Activated B cell treated with CpG ODN at 0.5 μM for 24 hours (primary cell): ENCODE measurements around the gene AKAP4. TPM values are rescaled to one million over a fixed set of nuclear protein-coding genes. Genes with fewer than 3 reads are reported as not detected.

ENCODE experiments used
- ATAC-seq: fragments of 200-7000 bp; cut with Tn5 transposase; one replicate; pipeline ENCODE4 v1.10.0; 2021; ENCODE audit warnings: low read depth, mild to moderate bottlenecking, moderate library complexity
- CTCF ChIA-PET: fragments of 350-600 bp; sonication (Branson Sonifier 250); formaldehyde crosslinking; loops from one replicate; lab custom pipeline; 2021; ENCODE audit warnings: antibody characterized with exemption; lab: Charles Lee
- POLR2A ChIA-PET: fragments of 350-600 bp; sonication (Branson Sonifier 250); formaldehyde crosslinking; loops from one replicate; lab custom pipeline; 2021; ENCODE audit warnings: antibody characterized with exemption; lab: Charles Lee
- DNase-seq: peaks from one replicate; pipeline ENCODE4 v3.0.0; 2022
- H3K27ac Mint-ChIP-seq: one replicate; pipeline ENCODE4 v1.8.0; 2020; ENCODE audit warnings: mixed read lengths
- H3K27me3 Mint-ChIP-seq: one replicate; pipeline ENCODE4 v1.8.0; 2021; ENCODE audit warnings: mixed read lengths
- H3K36me3 Mint-ChIP-seq: one replicate; pipeline ENCODE4 v1.8.0; 2021; ENCODE audit warnings: low read depth, mixed read lengths
- H3K4me1 Mint-ChIP-seq: one replicate; pipeline ENCODE4 v1.8.0; 2021; ENCODE audit warnings: mixed read lengths
- H3K4me3 Mint-ChIP-seq: one replicate; pipeline ENCODE4 v1.8.0; 2020; ENCODE audit warnings: mild to moderate bottlenecking, mixed read lengths
- H3K9me3 Mint-ChIP-seq: one replicate; pipeline ENCODE4 v1.8.0; 2020; ENCODE audit warnings: mixed read lengths
- CTCF ChIP-seq: fragments of 200-600 bp; IDR thresholded peaks from one replicate; pipeline ENCODE4 v1.8.0; 2022; ENCODE audit warnings: antibody characterized with exemption, mild to moderate bottlenecking
- intact Hi-C: fragments of 100-400 bp; cut with micrococcal nuclease; formaldehyde crosslinking; loops from one replicate; pipeline ENCODE4 v1.15.1; 2024
- total RNA-seq: library from RNA; stranded (reverse); gene quantifications from 2 replicates; pipeline ENCODE4 v1.2.3, GENCODE V29; 2022

The AKAP4 gene
- total RNA-seq, result not detected in 2 replicates

GRCh38 chrX:50200907-50201306, at the start of gene AKAP4:
Gene AKAP4, minus strand, starts transcription at chrX:50201007. Its CDS starts 118 bp downstream, at chrX:50200889.
- Mint-ChIP-seq H3K27me3 (no peaks in the 10 kb centered on the region), H3K4me3 (no peak within 1 kb of the TSS), H3K36me3 (no peaks in the 10 kb centered on the region), H3K4me1 (peaks cover 7% of the 10 kb centered on the region), H3K27ac (no peak within 1 kb of the TSS), H3K9me3 (peaks cover 2% of the 10 kb centered on the region)
- DNase-seq, result no peak
- intact Hi-C loops, result no loop called here
- POLR2A ChIA-PET, result no interaction called here
- CTCF ChIA-PET, result no interaction called here
- no peak for TF ChIP-seq CTCF
- ATAC-seq, result no peak

- Mint-ChIP-seq H3K27me3 (no peaks in the 10 kb centered on the region), H3K27ac (no peak overlapping the region), H3K4me1 (no peaks in the 10 kb centered on the region), H3K36me3 (no peaks in the 10 kb centered on the region), H3K9me3 (no peaks in the 10 kb centered on the region), H3K4me3 (no peak overlapping the region)
- ATAC-seq (no peak), DNase-seq (no peak)
- POLR2A ChIA-PET, result no interaction called here
- no peak for TF ChIP-seq CTCF
- CTCF ChIA-PET, result no interaction called here
- intact Hi-C loops, result no loop called here
Observed at GRCh38 chrX:50211510-50211909, 10.7 kb upstream of the AKAP4 start.

- intact Hi-C loops, result no loop called here
- no peak for TF ChIP-seq CTCF
- Mint-ChIP-seq H3K36me3 (no peaks in the 10 kb centered on the region), H3K27me3 (no peaks in the 10 kb centered on the region), H3K27ac (no peak overlapping the region), H3K4me3 (no peak overlapping the region), H3K9me3 (peaks cover 2% of the 10 kb centered on the region), H3K4me1 (peaks cover 7% of the 10 kb centered on the region)
- ATAC-seq (no peak), DNase-seq (no peak)
- ChIA-PET POLR2A (no interaction called here), CTCF (no interaction called here)
Observed at GRCh38 chrX:50206753-50207152, 5.9 kb upstream of the AKAP4 start.

- Mint-ChIP-seq H3K4me3 (peak within 1 kb of the TSS; percentile 85), H3K9me3 (peaks cover 2% of the 10 kb centered on the region), H3K27me3 (no peaks in the 10 kb centered on the region), H3K27ac (peak within 1 kb of the TSS; percentile 93), H3K4me1 (peaks cover 7% of the 10 kb centered on the region), H3K36me3 (no peaks in the 10 kb centered on the region)
- peak; percentile 98 for ATAC-seq
- intact Hi-C loops, result loop anchor here (1.0 kb wide), 2 partner anchors 128 to 289 kb away; no protein-coding TSS in a partner anchor
- no peak for TF ChIP-seq CTCF
- ChIA-PET CTCF (interaction anchor here (0.7 kb wide), 1 partner anchor 288 kb away, joined by 3 read pairs; no protein-coding TSS in a partner anchor), POLR2A (interaction anchor here (0.5 to 0.7 kb wide), 3 partner anchors 1084 to 1608 kb away, joined by 4 to 5 read pairs (median 5); no protein-coding TSS in a partner anchor)
- DNase-seq, result peak; percentile 30
Observed at GRCh38 chrX:50204364-50204899, 3.6 kb upstream of the AKAP4 start, which contains the start of gene CCNB3. Gene CCNB3, plus strand, starts transcription at chrX:50204765. Its CDS starts 80,399 bp downstream, at chrX:50285164.

GRCh38 chrX:50202539-50202938, 1.7 kb upstream of the AKAP4 start:
- DNase-seq, result no peak
- ChIA-PET CTCF (no interaction called here), POLR2A (no interaction called here)
- Mint-ChIP-seq H3K27me3 (no peaks in the 10 kb centered on the region), H3K27ac (no peak overlapping the region), H3K4me1 (peaks cover 7% of the 10 kb centered on the region), H3K4me3 (no peak overlapping the region), H3K36me3 (no peaks in the 10 kb centered on the region), H3K9me3 (peaks cover 2% of the 10 kb centered on the region)
- ATAC-seq, result no peak
- no peak for TF ChIP-seq CTCF
- intact Hi-C loops, result no loop called here
